Activated CD4-positive, alpha-beta memory T cell treated with anti-CD3 and anti-CD28 coated beads for 36 hours (primary cell): ENCODE data around the gene GTF3C5. TPM values are rescaled to one million over a fixed set of nuclear protein-coding genes. Genes with fewer than 3 reads are reported as not detected.
"Not testable (repeated sequence)": the region's sequence is repeated elsewhere in the genome, so short reads cannot be mapped to it uniquely, and the experiment has no call there.

Experiments
- CTCF ChIA-PET: fragments of 350-600 bp; sonication (Branson Sonifier 250); formaldehyde crosslinking; loops from one replicate; lab custom pipeline; 2021; ENCODE audit warnings: antibody characterized with exemption, inconsistent platforms; lab: Charles Lee
- POLR2A ChIA-PET: fragments of 350-600 bp; sonication (Branson Sonifier 250); formaldehyde crosslinking; loops from one replicate; lab custom pipeline; 2021; ENCODE audit warnings: antibody characterized with exemption; lab: Charles Lee
- DNase-seq: peaks from one replicate; pipeline ENCODE4 v3.0.0-alpha.2; 2020
- H3K27ac Mint-ChIP-seq: one replicate; pipeline ENCODE4 v1.8.0; 2021; ENCODE audit warnings: mixed read lengths
- H3K27me3 Mint-ChIP-seq: one replicate; pipeline ENCODE4 v1.8.0; 2021; ENCODE audit warnings: mixed read lengths
- H3K36me3 Mint-ChIP-seq: one replicate; pipeline ENCODE4 v1.8.0; 2021; ENCODE audit warnings: mixed read lengths
- H3K4me1 Mint-ChIP-seq: one replicate; pipeline ENCODE4 v1.8.0; 2021; ENCODE audit warnings: low read depth, mixed read lengths
- H3K4me3 Mint-ChIP-seq: one replicate; pipeline ENCODE4 v1.8.0; 2021; ENCODE audit warnings: mild to moderate bottlenecking, mixed read lengths
- H3K9me3 Mint-ChIP-seq: one replicate; pipeline ENCODE4 v1.8.0; 2021; ENCODE audit warnings: mixed read lengths
- intact Hi-C: fragments of 100-400 bp; cut with micrococcal nuclease; formaldehyde crosslinking; loops from one replicate; pipeline ENCODE4 v1.15.1; 2023
- total RNA-seq, 2 experiments: library from RNA; stranded (reverse); gene quantifications; one replicate each; pipeline ENCODE4 v1.2.3, GENCODE V29; 2021

GTF3C5 gene
- total RNA-seq, 2 experiments from 2014 or later, result 80.3 to 81.2 TPM

DNA sequence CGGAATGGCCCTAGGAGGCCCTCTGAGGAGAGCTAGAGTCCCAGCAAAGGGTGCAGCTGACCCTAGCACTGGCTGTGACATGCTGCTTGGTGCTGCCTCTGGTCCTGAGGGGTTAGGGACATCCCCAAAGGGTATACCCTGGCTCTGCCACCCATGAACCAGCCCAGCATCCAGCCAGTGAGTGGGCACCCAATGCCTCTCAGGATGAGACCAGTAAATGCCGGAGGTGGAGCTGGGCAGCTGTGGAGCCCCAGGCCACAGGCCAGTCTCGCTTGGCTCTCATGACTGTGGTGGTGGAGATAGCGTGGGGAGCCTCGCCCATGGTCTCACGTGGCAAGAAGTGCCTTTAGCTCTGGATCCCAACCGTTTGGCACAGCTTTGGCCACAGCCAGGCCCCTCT, 27.3 kb downstream of the GTF3C5 start:
- H3K27ac Mint-ChIP-seq, result no peak overlapping the region
- DNase-seq, result no peak
- peaks cover 25% of the 10 kb centered on the region for H3K36me3 Mint-ChIP-seq
- H3K4me3 Mint-ChIP-seq, result no peak overlapping the region
- intact Hi-C loops, result no loop called here
- H3K9me3 Mint-ChIP-seq, result no peaks in the 10 kb centered on the region
- ChIA-PET CTCF (interaction anchor here (0.7 kb wide), 1 partner anchor 428 kb away, joined by 3 read pairs; no protein-coding TSS in a partner anchor), POLR2A (interaction anchor here (1.4 kb wide), 1 partner anchor 9 kb away, joined by 3 read pairs; no protein-coding TSS in a partner anchor)
- peaks cover 30% of the 10 kb centered on the region for H3K4me1 Mint-ChIP-seq
- H3K27me3 Mint-ChIP-seq, result no peaks in the 10 kb centered on the region

DNA sequence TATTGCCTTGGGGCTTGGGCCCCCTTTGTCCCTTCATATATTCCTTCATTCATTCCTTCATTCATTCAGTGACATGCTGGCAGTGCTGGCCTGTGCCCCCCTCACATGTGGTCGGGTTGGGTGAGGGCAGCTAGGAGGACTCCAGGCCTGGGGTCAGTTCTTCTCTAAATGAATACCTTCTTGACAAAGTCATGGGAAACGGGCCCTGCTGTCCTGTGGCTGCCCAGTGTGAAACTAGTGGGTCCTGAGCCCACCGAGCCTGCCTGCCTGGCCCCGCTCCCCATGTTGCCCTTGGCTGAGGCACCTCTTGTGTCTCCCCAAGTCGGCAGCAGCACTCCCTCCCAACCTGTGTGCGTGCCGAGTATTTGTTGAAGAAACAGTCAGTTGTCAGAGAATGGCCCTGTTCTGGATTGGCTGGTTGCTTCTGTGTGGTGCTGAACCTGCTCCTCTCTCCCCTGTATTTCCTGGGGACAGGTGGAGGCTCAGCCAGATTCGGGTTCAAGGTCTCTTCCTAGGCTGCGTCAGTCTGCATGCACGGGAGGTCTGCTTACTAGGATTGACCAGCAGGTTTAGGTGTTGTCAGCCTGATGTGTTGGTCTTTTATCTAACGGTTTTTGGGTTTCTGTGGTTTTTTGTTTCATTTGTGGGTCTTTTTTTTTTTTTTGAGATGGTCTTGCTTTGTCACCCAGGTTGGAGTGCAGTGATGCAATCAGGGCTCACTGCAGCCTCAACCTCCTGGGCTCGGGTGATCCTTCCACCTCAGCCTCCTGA, 27.9 kb downstream of the GTF3C5 start:
- Mint-ChIP-seq H3K36me3 (peaks cover 23% of the 10 kb centered on the region), H3K27ac (no peak overlapping the region), H3K4me3 (no peak overlapping the region), H3K9me3 (no peaks in the 10 kb centered on the region), H3K4me1 (peaks cover 30% of the 10 kb centered on the region), H3K27me3 (no peaks in the 10 kb centered on the region)
- DNase-seq, result no peak
- ChIA-PET CTCF (interaction anchor here (0.7 kb wide), 1 partner anchor 428 kb away, joined by 3 read pairs; no protein-coding TSS in a partner anchor), POLR2A (no interaction called here)
- intact Hi-C loops, result no loop called here

DNA sequence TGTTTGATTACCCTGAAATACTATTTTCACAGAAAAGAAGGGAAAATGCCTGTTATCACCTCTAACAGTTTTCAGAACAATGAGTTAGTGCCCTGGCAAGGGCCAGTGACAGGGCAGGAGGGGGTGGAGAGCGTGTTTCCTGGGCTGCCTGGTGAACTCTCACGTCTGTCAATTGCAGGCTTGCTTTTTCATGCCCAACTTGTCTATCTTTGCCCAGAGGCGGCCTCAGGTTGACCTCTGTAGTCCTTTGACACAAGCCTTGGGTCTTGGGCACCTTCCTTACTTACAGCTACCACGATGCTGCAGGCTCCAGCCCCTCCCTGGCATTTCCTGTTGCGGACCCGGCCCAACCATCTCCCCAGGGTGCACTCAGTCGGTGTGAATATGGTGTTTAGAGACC, 28.8 kb downstream of the GTF3C5 start:
- no peaks in the 10 kb centered on the region for H3K9me3 Mint-ChIP-seq
- intact Hi-C loops, result no loop called here
- ChIA-PET CTCF (interaction anchor here (1.3 kb wide), 1 partner anchor 19 kb away, joined by 3 read pairs; no protein-coding TSS in a partner anchor), POLR2A (no interaction called here)
- no peak overlapping the region for H3K27ac Mint-ChIP-seq
- no peak for DNase-seq
- peaks cover 17% of the 10 kb centered on the region for H3K36me3 Mint-ChIP-seq
- peaks cover 30% of the 10 kb centered on the region for H3K4me1 Mint-ChIP-seq
- H3K27me3 Mint-ChIP-seq, result no peaks in the 10 kb centered on the region
- no peak overlapping the region for H3K4me3 Mint-ChIP-seq

DNA sequence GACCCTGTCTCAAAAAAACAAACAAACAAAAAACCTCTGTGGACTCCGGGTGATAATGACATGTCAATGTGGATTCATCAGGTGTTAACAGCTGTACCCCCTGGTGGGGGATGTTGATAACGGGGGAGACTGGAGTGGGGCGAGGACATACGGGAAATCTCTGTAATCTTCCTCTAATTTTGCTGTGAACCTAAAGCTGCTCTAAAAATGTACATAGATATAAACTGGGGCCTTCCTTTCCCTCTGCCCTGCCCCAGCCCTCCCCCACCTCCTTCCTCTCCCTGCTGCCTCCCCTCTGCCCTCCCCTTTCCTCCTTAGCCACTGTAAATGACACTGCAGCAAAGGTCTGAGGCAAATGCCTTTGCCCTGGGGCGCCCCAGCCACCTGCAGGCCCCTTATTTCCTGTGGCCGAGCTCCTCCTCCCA, 29.6 kb downstream of the GTF3C5 start:
- peaks cover 17% of the 10 kb centered on the region for H3K36me3 Mint-ChIP-seq
- CTCF ChIA-PET, result interaction anchor here (1.0 to 1.3 kb wide), 2 partner anchors 20 to 84 kb away, joined by 3 to 4 read pairs; no protein-coding TSS in a partner anchor
- intact Hi-C loops, result no loop called here
- no peak overlapping the region for H3K27ac Mint-ChIP-seq
- no peaks in the 10 kb centered on the region for H3K27me3 Mint-ChIP-seq
- H3K4me3 Mint-ChIP-seq, result no peak overlapping the region
- POLR2A ChIA-PET, result no interaction called here
- DNase-seq, result no peak
- H3K9me3 Mint-ChIP-seq, result no peaks in the 10 kb centered on the region
- H3K4me1 Mint-ChIP-seq, result peaks cover 30% of the 10 kb centered on the region

DNA sequence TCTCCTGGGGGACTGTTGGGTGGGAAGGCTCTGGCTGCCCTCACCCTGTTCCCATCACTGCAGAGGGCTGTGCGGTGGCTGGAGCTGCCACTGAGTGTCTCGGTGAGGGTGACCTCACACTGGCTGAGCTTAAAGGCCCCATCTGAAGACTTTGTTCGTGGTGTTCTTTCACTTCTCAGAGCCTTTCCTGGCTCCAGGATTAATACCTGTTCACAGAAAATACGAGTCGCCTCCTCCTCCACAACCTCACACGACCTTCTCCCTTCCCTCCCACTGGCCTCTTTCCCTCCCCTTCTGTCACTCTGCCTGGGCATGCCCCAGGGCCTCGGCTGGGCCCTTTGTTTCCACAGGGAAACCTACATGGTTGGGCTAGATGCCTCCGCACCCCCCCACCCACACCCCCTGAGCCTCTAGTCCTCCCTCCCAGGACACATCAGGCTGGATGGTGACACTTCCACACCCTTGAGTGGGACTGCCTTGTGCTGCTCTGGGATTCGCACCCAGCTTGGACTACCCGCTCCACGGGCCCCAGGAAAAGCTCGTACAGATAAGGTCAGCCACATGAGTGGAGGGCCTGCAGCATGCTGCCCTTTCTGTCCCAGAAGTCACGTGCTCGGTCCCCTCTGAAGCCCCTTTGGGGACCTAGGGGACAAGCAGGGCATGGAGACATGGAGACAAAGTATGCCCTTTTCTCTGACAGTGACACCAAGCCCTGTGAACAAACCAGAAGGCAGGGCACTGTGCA, 30.4 kb downstream of the GTF3C5 start:
- H3K27ac Mint-ChIP-seq, DNase-seq: not testable (repeated sequence)
- peaks cover 28% of the 10 kb centered on the region for H3K4me1 Mint-ChIP-seq

DNA sequence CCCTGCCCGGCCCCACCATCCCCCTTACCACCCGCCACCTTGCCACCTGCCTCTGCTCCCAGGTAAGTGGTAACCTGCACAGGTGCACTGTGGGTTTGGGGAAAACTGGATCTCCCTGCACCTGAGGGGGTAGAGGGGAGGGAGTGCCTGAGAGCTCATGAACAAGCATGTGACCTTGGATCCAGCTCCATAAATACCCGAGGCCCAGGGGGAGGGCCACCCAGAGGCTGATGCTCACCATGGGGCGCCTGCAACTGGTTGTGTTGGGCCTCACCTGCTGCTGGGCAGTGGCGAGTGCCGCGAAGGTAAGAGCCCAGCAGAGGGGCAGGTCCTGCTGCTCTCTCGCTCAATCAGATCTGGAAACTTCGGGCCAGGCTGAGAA, 31.0 kb downstream of the GTF3C5 start, which contains the start of gene CEL:
Gene CEL, plus strand, starts transcription at position 218 of the 382 bp plus-strand sequence. Its CDS starts 22 bp downstream, at position 240.
- H3K36me3 Mint-ChIP-seq, intact Hi-C loops, H3K4me3 Mint-ChIP-seq, H3K27me3 Mint-ChIP-seq, H3K27ac Mint-ChIP-seq, H3K9me3 Mint-ChIP-seq, POLR2A ChIA-PET, DNase-seq, CTCF ChIA-PET: not testable (repeated sequence)
- peaks cover 25% of the 10 kb centered on the region for H3K4me1 Mint-ChIP-seq

More for the DNA sequence above, 30.4 kb downstream of the GTF3C5 start:
- H3K36me3 Mint-ChIP-seq, result peaks cover 13% of the 10 kb centered on the region
- H3K9me3 Mint-ChIP-seq, H3K4me3 Mint-ChIP-seq, H3K27me3 Mint-ChIP-seq, intact Hi-C loops, POLR2A ChIA-PET: not testable (repeated sequence)
- CTCF ChIA-PET, result interaction anchor here (1.0 to 1.3 kb wide), 2 partner anchors 21 to 83 kb away, joined by 3 to 4 read pairs; no protein-coding TSS in a partner anchor

DNA sequence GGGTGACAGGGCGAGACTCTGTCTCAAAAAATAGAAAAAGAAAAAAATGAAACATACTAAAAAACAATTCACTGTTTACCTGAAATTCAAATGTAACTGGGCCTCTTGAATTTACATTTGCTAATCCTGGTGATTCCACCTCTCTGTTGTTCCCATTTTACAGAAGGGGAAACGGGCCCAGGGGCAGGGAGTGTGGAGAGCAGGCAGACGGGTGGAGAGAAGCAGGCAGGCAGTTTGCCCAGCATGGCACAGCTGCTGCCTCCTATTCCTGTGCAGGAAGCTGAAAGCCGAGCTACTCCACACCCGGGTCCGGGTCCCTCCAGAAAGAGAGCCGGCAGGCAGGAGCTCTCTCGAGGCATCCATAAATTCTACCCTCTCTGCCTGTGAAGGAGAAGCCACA, 31.8 kb downstream of the GTF3C5 start:
- H3K4me1 Mint-ChIP-seq, result peaks cover 24% of the 10 kb centered on the region
- CTCF ChIA-PET, DNase-seq, H3K4me3 Mint-ChIP-seq, H3K27ac Mint-ChIP-seq, POLR2A ChIA-PET, H3K27me3 Mint-ChIP-seq, H3K9me3 Mint-ChIP-seq, H3K36me3 Mint-ChIP-seq, intact Hi-C loops: not testable (repeated sequence)

DNA sequence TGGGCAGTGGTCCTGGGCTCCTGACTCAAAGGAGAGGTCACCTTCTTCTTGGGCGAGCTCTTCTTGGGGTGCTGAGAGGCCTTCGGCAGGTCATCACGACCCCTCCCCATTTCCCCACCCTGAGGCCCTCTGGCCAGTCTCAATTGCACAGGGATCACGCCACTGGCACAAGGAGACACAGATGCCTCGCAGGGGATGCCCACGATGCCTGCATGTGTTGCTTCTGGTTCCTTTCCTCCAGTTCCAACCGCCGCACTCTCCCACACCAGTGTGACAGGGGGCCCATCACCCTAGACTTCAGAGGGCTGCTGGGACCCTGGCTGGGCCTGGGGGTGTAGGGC, 32.3 kb downstream of the GTF3C5 start:
- no peak for DNase-seq
- Mint-ChIP-seq H3K27me3 (no peaks in the 10 kb centered on the region), H3K9me3 (no peaks in the 10 kb centered on the region), H3K36me3 (peaks cover 4% of the 10 kb centered on the region), H3K27ac (no peak overlapping the region), H3K4me1 (peaks cover 20% of the 10 kb centered on the region), H3K4me3 (no peak overlapping the region)
- ChIA-PET POLR2A (interaction anchor here (1.1 kb wide), 1 partner anchor 85 kb away, joined by 3 read pairs; no protein-coding TSS in a partner anchor), CTCF (no interaction called here)
- intact Hi-C loops, result no loop called here

DNA sequence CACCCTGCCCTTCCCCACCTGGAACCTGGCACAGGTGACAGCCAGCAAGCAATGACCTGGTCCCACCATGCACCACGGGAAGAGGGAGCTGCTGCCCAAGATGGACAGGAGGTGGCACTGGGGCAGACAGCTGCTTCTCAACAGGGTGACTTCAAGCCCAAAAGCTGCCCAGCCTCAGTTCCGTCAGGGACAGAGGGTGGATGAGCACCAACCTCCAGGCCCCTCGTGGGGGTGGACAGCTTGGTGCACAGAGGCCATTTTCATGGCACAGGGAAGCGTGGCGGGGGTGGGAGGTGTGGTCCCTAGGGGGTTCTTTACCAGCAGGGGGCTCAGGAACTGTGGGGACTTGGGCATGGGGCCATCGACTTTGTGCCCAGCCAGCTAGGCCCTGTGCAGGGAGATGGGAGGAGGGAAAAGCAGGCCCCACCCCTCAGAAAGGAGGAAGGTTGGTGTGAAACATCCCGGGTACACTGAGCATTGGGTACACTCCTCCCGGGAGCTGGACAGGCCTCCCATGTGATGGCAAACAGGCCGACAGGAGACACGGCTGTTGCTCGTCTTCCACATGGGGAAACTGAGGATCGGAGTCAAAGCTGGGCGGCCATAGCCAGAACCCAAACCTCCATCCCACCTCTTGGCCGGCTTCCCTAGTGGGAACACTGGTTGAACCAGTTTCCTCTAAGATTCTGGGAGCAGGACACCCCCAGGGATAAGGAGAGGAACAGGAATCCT, 32.9 kb downstream of the GTF3C5 start:
- peaks cover 15% of the 10 kb centered on the region for H3K4me1 Mint-ChIP-seq
- H3K4me3 Mint-ChIP-seq, result no peak overlapping the region
- no peak overlapping the region for H3K27ac Mint-ChIP-seq
- DNase-seq, result no peak
- H3K27me3 Mint-ChIP-seq, result no peaks in the 10 kb centered on the region
- POLR2A ChIA-PET, result interaction anchor here (1.1 kb wide), 1 partner anchor 84 kb away, joined by 3 read pairs; no protein-coding TSS in a partner anchor
- no peaks in the 10 kb centered on the region for H3K9me3 Mint-ChIP-seq
- CTCF ChIA-PET, result no interaction called here
- intact Hi-C loops, result no loop called here
- H3K36me3 Mint-ChIP-seq, result no peaks in the 10 kb centered on the region

DNA sequence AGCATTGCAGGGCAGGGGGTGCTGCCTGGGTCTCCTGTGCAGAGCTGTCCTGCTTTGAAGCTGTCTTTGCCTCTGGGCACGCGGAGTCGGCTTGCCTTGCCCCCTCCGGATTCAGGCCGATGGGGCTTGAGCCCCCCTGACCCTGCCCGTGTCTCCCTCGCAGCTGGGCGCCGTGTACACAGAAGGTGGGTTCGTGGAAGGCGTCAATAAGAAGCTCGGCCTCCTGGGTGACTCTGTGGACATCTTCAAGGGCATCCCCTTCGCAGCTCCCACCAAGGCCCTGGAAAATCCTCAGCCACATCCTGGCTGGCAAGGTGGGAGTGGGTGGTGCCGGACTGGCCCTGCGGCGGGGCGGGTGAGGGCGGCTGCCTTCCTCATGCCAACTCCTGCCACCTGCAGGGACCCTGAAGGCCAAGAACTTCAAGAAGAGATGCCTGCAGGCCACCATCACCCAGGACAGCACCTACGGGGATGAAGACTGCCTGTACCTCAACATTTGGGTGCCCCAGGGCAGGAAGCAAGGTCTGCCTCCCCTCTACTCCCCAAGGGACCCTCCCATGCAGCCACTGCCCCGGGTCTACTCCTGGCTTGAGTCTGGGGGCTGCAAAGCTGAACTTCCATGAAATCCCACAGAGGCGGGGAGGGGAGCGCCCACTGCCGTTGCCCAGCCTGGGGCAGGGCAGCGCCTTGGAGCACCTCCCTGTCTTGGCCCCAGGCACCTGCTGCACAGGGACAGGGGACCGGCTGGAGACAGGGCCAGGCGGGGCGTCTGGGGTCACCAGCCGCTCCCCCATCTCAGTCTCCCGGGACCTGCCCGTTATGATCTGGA, 33.7 kb downstream of the GTF3C5 start:
- peaks cover 7% of the 10 kb centered on the region for H3K4me1 Mint-ChIP-seq
- intact Hi-C loops, result no loop called here
- ChIA-PET CTCF (interaction anchor here (1.3 kb wide), 1 partner anchor 80 kb away, joined by 3 read pairs; no protein-coding TSS in a partner anchor), POLR2A (interaction anchor here (1.1 kb wide), 1 partner anchor 83 kb away, joined by 3 read pairs; no protein-coding TSS in a partner anchor)
- no peaks in the 10 kb centered on the region for H3K27me3 Mint-ChIP-seq
- H3K27ac Mint-ChIP-seq, result no peak overlapping the region
- no peak for DNase-seq
- no peaks in the 10 kb centered on the region for H3K9me3 Mint-ChIP-seq
- no peak overlapping the region for H3K4me3 Mint-ChIP-seq
- no peaks in the 10 kb centered on the region for H3K36me3 Mint-ChIP-seq

DNA sequence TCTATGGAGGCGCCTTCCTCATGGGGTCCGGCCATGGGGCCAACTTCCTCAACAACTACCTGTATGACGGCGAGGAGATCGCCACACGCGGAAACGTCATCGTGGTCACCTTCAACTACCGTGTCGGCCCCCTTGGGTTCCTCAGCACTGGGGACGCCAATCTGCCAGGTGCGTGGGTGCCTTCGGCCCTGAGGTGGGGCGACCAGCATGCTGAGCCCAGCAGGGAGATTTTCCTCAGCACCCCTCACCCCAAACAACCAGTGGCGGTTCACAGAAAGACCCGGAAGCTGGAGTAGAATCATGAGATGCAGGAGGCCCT, 34.2 kb downstream of the GTF3C5 start:
- ChIA-PET POLR2A (no interaction called here), CTCF (interaction anchor here (1.3 kb wide), 1 partner anchor 79 kb away, joined by 3 read pairs; no protein-coding TSS in a partner anchor)
- Mint-ChIP-seq H3K27me3 (no peaks in the 10 kb centered on the region), H3K4me1 (peaks cover 2% of the 10 kb centered on the region), H3K36me3 (no peaks in the 10 kb centered on the region), H3K27ac (no peak overlapping the region), H3K4me3 (no peak overlapping the region), H3K9me3 (no peaks in the 10 kb centered on the region)
- intact Hi-C loops, result no loop called here
- DNase-seq, result no peak
